ENCODE results near the gene EMID1.

EMID1 gene

GRCh38 chr22:29291215-29291614, 85.5 kb downstream of the EMID1 start:
- no peak for DNase-seq (ENCODE audit: low read depth in 3 of 3)

- DNase-seq (ENCODE audit: low read depth in 3 of 3): no peak
These were observed 86.7 kb downstream of the EMID1 start for GRCh38 chr22:29292379-29292778.

GRCh38 chr22:29298641-29299040, 92.9 kb downstream of the EMID1 start:
- no peak for DNase-seq (ENCODE audit: low read depth in 3 of 3)

- DNase-seq (ENCODE audit: low read depth in 3 of 3): no peak
These were observed 93.6 kb downstream of the EMID1 start for GRCh38 chr22:29299136-29299900.

GRCh38 chr22:29300467-29300806, 94.7 kb downstream of the EMID1 start:
- no peak for DNase-seq (ENCODE audit: low read depth in 3 of 3)

- DNase-seq (ENCODE audit: low read depth in 3 of 3): no peak
These were observed 95.3 kb downstream of the EMID1 start for GRCh38 chr22:29300807-29301601.

- DNase-seq (ENCODE audit: low read depth in 3 of 3): no peak
These were observed 96.2 kb downstream of the EMID1 start for GRCh38 chr22:29301716-29302401.

- DNase-seq (ENCODE audit: low read depth in 3 of 3): no peak
These were observed 96.6 kb downstream of the EMID1 start for GRCh38 chr22:29302402-29302680.

GRCh38 chr22:29302681-29303465, 97.2 kb downstream of the EMID1 start:
- DNase-seq (ENCODE audit: low read depth in 3 of 3): no peak

- no peak for DNase-seq (ENCODE audit: low read depth in 3 of 3)
These were observed 100.1 kb downstream of the EMID1 start for GRCh38 chr22:29305836-29306174.

- DNase-seq (ENCODE audit: low read depth in 3 of 3): peak in 1 of 3 experiments; percentile 50
These were observed 100.6 kb downstream of the EMID1 start, which contains the start of gene GAS2L1 for GRCh38 chr22:29306175-29306834. Gene GAS2L1 (plus strand): TSS chr22:29306650. CDS start chr22:29308106, 1,456 bp downstream.

- peak in 1 of 3 experiments; percentile 40 for DNase-seq (ENCODE audit: low read depth in 3 of 3)
These were observed 101.3 kb downstream of the EMID1 start for GRCh38 chr22:29306835-29307595.

GRCh38 chr22:29307596-29308147, 102.0 kb downstream of the EMID1 start:
- DNase-seq (ENCODE audit: low read depth in 3 of 3): no peak

GRCh38 chr22:29308148-29308790, 102.6 kb downstream of the EMID1 start:
- DNase-seq (ENCODE audit: low read depth in 3 of 3): no peak

- no peak for DNase-seq (ENCODE audit: low read depth in 3 of 3)
These were observed 103.1 kb downstream of the EMID1 start for GRCh38 chr22:29308791-29309262.

Measured in stimulated activated CD4-positive, alpha-beta T cell treated with anti-CD3 and anti-CD28 coated beads, TNF-alpha, amount 100 ng/mL, for 24 hours (primary cell).